Skeletal muscle satellite cell (primary cell): ENCODE measurements around the gene OR5AN1.

Experiments used
- H3K27me3 ChIP-seq: 2 replicates; pipeline ENCODE4 v1.7.0; 2013; ENCODE audit warnings: low read length; ENCODE audit not compliant: control insufficient read depth, insufficient read depth
- H3K36me3 ChIP-seq: 2 replicates; pipeline ENCODE4 v1.7.0; 2013; ENCODE audit warnings: mild to moderate bottlenecking, control low read depth, low read length; ENCODE audit not compliant: insufficient read depth
- H3K4me1 ChIP-seq: 2 replicates; pipeline ENCODE4 v1.7.0; 2013; ENCODE audit warnings: low read length; ENCODE audit not compliant: control insufficient read depth, insufficient read depth
- H3K4me2 ChIP-seq: 2 replicates; pipeline ENCODE4 v1.7.0; 2013; ENCODE audit warnings: mild to moderate bottlenecking, low read length
- H3K4me3 ChIP-seq: 2 replicates; pipeline ENCODE4 v1.7.0; 2013; ENCODE audit warnings: low read length
- H3K9ac ChIP-seq: 2 replicates; pipeline ENCODE4 v1.7.0; 2013; ENCODE audit warnings: mild to moderate bottlenecking, low read depth, low read length, moderate library complexity
- H3K9me3 ChIP-seq: replicated peaks from 2 replicates; pipeline ENCODE4 v1.7.0; 2013; ENCODE audit warnings: mild to moderate bottlenecking, control low read depth, low read length

Gene OR5AN1

GRCh38 chr11:59380263-59381059 is 21.8 kb downstream of the OR5AN1 start:
- Histone ChIP-seq H3K9me3 (no peaks in the 10 kb centered on the region), H3K27me3 (no peaks in the 10 kb centered on the region), H3K4me3 (no peak overlapping the region), H3K4me1 (no peaks in the 10 kb centered on the region), H3K9ac (no peak overlapping the region), H3K4me2 (no peak overlapping the region), H3K36me3 (no peaks in the 10 kb centered on the region)

GRCh38 chr11:59394186-59394585 is 35.5 kb downstream of the OR5AN1 start:
- Histone ChIP-seq H3K4me1 (no peaks in the 10 kb centered on the region), H3K9me3 (no peaks in the 10 kb centered on the region), H3K27me3 (no peaks in the 10 kb centered on the region), H3K4me2 (no peak overlapping the region), H3K36me3 (no peaks in the 10 kb centered on the region), H3K4me3 (no peak overlapping the region), H3K9ac (no peak overlapping the region)

- Histone ChIP-seq H3K9ac (no peak overlapping the region), H3K4me2 (no peak overlapping the region), H3K4me3 (no peak overlapping the region), H3K4me1 (no peaks in the 10 kb centered on the region), H3K27me3 (no peaks in the 10 kb centered on the region), H3K36me3 (no peaks in the 10 kb centered on the region), H3K9me3 (no peaks in the 10 kb centered on the region)
These were observed 42.0 kb downstream of the OR5AN1 start for GRCh38 chr11:59400461-59401261.

- Histone ChIP-seq H3K4me2 (no peak overlapping the region), H3K4me3 (no peak overlapping the region), H3K36me3 (no peaks in the 10 kb centered on the region), H3K4me1 (no peaks in the 10 kb centered on the region), H3K27me3 (no peaks in the 10 kb centered on the region), H3K9me3 (no peaks in the 10 kb centered on the region), H3K9ac (no peak overlapping the region)
These were observed 42.5 kb downstream of the OR5AN1 start for GRCh38 chr11:59401262-59401552.

GRCh38 chr11:59403546-59403945 is 44.9 kb downstream of the OR5AN1 start:
- H3K27me3 ChIP-seq: no peaks in the 10 kb centered on the region
- no peak overlapping the region for H3K9ac ChIP-seq
- H3K4me2 ChIP-seq: no peak overlapping the region

GRCh38 chr11:59413646-59414045 is 55.0 kb downstream of the OR5AN1 start:
- H3K36me3 ChIP-seq: no peaks in the 10 kb centered on the region
- no peak overlapping the region for H3K4me3 ChIP-seq
- no peaks in the 10 kb centered on the region for H3K4me1 ChIP-seq
- H3K9ac ChIP-seq: no peak overlapping the region
- no peak overlapping the region for H3K4me2 ChIP-seq
- H3K9me3 ChIP-seq: no peaks in the 10 kb centered on the region
- H3K27me3 ChIP-seq: peaks cover 3% of the 10 kb centered on the region

More at GRCh38 chr11:59403546-59403945, 44.9 kb downstream of the OR5AN1 start:
- H3K36me3 ChIP-seq: no peaks in the 10 kb centered on the region
- H3K4me3 ChIP-seq: no peak overlapping the region
- H3K9me3 ChIP-seq: no peaks in the 10 kb centered on the region
- no peaks in the 10 kb centered on the region for H3K4me1 ChIP-seq

- Histone ChIP-seq H3K4me3 (no peak overlapping the region), H3K4me2 (no peak overlapping the region), H3K27me3 (peaks cover 3% of the 10 kb centered on the region), H3K36me3 (no peaks in the 10 kb centered on the region), H3K4me1 (no peaks in the 10 kb centered on the region), H3K9ac (no peak overlapping the region), H3K9me3 (no peaks in the 10 kb centered on the region)
These were observed 56.4 kb downstream of the OR5AN1 start for GRCh38 chr11:59415111-59415510.

GRCh38 chr11:59416613-59417012 is 57.9 kb downstream of the OR5AN1 start:
- no peak overlapping the region for H3K4me2 ChIP-seq
- H3K4me3 ChIP-seq: no peak overlapping the region
- H3K27me3 ChIP-seq: peaks cover 3% of the 10 kb centered on the region
- no peaks in the 10 kb centered on the region for H3K4me1 ChIP-seq
- no peak overlapping the region for H3K9ac ChIP-seq
- no peaks in the 10 kb centered on the region for H3K9me3 ChIP-seq
- H3K36me3 ChIP-seq: no peaks in the 10 kb centered on the region

GRCh38 chr11:59417023-59417422 is 58.3 kb downstream of the OR5AN1 start:
- no peak overlapping the region for H3K9ac ChIP-seq

GRCh38 chr11:59418156-59418555 is 59.5 kb downstream of the OR5AN1 start:
- Histone ChIP-seq H3K36me3 (no peaks in the 10 kb centered on the region), H3K9me3 (no peaks in the 10 kb centered on the region), H3K4me1 (no peaks in the 10 kb centered on the region), H3K9ac (no peak overlapping the region), H3K4me3 (no peak overlapping the region), H3K4me2 (no peak overlapping the region), H3K27me3 (peaks cover 3% of the 10 kb centered on the region)

More at GRCh38 chr11:59417023-59417422, 58.3 kb downstream of the OR5AN1 start:
- no peak overlapping the region for H3K4me3 ChIP-seq
- peaks cover 3% of the 10 kb centered on the region for H3K27me3 ChIP-seq
- no peaks in the 10 kb centered on the region for H3K36me3 ChIP-seq
- H3K9me3 ChIP-seq: no peaks in the 10 kb centered on the region
- H3K4me2 ChIP-seq: no peak overlapping the region
- H3K4me1 ChIP-seq: no peaks in the 10 kb centered on the region
